NCI-H748 (cell line): ENCODE measurements around the gene MALRD1.

ENCODE experiments used
- DNase-seq: peaks from one replicate; lab custom pipeline; 2025; ENCODE audit not compliant: unreplicated experiment; lab: John Stamatoyannopoulos, UW

MALRD1 gene

GRCh38 chr10:19570120-19570519 lies 521.5 kb downstream of the MALRD1 start:
- no peak for DNase-seq

DNA sequence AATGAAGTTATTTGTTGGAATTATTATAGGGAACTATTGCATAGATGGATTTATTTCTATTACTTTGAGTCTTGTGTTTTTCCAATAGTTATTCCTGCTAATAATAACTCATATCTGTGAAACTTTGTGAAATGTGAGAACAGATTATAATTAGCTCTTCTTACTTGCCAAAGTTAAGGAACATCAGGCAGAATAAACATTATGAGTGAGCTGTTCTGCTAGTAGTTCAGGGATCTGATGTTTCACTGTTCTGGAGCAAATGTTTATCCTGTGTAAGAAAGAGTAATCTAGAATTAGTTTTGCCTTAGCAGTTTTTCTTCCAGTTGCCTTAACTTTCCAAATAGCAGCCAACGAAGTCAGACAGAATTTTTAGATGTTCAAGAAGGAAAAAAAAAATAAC lies 522.4 kb downstream of the MALRD1 start:
- DNase-seq, result no peak

GRCh38 chr10:19572056-19572455 lies 523.5 kb downstream of the MALRD1 start:
- no peak for DNase-seq

- no peak for DNase-seq
These were observed 528.0 kb downstream of the MALRD1 start for GRCh38 chr10:19576576-19576975.

DNA sequence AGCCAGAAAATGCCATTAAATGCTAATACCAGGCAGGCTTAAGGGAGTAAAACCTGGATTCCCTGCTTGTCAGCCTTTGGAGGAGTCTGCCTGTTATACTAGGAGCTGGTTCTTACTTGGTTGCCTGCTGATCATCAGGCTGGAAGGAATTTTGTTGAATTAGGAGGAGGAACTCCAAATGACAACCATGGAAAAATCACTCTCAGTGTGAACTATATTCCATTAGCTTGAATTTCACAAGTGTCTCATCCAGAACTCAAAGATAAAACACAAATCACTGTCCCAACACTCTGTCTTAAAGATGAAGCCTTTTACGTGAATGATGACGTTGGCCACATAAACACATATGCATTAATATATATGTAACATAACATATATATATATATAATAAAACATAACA lies 528.8 kb downstream of the MALRD1 start:
- no peak for DNase-seq

DNA sequence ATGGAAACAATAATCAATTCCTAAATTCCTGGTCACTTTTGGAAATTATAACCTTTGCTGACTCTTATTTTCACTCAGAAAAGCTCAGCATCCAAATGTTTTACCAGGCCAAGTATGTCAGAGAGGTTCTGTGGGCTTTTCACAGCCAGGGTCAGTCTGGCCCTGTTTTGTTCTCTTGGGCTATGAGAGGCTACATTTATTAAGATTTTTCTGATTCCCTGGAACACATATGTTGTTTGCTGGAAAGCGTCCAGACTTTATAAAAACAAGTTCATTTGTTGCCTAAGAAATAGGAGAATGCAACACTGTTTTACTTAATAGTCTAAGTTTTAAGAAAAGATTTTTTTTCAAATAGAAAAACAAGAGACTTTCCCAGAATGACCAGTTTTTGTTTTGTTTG lies 529.2 kb downstream of the MALRD1 start:
- no peak for DNase-seq

DNA sequence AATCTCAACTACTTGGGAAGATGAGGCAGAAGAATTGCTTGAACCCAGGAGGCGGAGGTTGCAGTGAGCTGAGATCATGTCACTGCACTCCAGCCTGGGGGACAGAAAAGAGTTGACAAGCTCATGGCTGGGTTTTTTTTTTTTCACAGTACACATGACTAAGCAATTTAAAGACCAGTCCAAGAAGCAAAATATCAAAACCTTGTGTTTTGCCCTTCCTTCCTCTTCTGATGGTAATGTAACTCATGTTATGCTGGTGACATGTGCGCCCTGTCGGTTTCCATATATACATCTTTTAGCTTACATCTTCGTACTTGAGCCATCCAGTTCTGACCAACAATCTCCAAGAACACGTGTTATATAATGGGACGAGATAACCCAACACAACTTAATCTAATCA lies 530.0 kb downstream of the MALRD1 start:
- no peak for DNase-seq

- DNase-seq, result no peak
These were observed 531.4 kb downstream of the MALRD1 start for GRCh38 chr10:19579761-19580545.

DNA sequence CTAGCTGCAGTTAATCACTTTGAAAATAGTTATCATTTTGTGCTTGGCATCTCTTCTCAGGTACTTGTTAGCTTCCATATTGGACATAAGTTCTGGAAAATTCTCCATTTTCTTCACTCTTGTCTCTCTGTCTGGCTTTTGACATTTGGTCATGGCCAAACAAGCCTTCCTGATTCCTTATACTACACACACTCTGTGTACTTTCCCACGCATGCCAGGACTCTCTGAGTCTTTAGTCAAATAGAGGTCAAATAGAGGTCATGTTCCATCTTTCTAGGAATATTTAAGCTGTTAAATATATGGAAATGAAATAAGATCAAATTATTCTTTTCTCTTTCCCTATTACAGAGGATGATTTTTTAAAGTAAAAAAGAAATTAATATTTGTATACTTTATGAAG lies 532.1 kb downstream of the MALRD1 start:
- no peak for DNase-seq

DNA sequence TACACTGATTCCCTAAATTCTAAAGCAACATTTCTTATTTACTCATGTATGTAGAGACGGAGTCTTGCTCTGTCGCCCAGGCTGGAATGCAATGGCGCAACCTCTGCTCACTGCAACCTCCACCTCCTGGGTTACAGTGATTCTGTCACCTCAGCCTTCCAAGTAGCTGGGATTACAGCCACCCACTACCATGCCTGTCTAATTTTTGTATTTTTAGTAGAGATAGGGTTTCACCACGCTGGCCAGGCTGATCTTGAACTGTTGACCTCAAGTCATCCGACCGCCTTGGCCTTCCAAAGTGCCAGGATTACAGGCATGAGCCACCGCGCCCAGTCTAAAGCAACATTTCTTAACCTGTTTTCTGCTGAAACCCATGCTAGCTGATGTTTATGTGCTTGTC lies 540.0 kb downstream of the MALRD1 start:
- DNase-seq, result no peak

- DNase-seq, result no peak
These were observed 543.7 kb downstream of the MALRD1 start for GRCh38 chr10:19592276-19592675.

DNA sequence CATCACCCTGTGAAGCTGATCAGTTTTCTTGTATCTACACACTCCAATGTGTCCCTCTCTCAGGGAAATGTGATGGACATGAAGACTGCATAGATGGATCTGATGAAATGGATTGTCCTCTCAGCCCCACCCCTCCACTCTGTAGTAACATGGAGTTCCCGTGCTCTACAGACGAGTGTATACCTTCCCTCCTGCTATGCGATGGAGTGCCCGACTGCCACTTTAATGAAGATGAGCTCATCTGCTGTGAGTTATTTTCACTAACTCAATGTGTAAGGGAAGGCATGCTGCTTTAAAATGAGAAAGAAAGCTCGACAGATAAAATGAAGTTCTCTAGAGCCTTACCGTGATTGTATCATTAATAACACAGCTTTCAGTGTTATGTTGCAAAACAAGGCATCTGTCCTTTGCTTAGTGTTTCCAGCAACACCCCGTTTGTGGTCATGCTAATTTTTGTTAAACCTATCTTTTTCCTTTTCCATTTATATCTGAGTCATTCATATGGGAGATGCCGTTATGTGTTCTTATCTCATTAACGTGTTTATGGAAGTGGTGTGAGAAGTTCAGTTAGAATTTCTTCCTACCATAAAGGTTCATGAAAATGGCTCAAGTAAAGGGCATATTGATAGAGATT lies 546.7 kb downstream of the MALRD1 start:
- DNase-seq, result no peak

DNA sequence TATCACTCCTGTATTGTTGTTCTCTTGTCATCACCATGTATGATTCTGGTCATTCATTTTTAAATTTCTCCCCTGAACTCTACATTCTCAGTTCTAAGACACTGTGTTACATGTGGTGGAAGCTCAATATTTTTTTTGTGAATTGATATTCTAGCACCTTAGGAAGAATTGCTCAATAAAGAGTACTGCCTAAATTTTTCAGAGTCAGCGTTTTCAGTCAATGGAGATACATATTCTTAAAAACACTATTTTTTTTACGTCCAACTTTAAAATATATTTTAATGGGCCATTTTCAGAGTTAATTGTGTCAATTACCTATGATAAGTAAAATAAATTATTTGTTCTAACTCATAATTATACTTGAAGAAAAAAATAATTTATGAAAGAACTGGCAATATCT lies 557.2 kb downstream of the MALRD1 start:
- DNase-seq, result no peak

DNA sequence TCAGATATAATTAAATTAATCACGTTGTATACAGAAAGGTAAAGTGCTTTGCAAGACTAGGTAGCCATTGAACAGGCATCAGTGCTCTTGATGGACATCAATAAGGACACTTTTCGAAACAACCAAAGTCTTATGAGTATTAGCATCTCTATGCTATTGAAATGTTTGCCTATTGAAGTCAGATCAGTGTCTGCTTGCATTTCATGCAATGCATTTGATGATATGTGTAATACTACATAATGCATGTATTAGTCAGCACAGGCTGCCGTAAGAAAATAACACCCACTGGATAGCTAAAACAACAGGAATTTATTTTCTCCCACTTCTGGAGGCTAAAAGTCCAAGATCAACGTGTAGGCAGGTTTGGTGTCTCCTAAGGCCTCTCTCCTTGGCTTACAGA lies 558.4 kb downstream of the MALRD1 start:
- no peak for DNase-seq

DNA sequence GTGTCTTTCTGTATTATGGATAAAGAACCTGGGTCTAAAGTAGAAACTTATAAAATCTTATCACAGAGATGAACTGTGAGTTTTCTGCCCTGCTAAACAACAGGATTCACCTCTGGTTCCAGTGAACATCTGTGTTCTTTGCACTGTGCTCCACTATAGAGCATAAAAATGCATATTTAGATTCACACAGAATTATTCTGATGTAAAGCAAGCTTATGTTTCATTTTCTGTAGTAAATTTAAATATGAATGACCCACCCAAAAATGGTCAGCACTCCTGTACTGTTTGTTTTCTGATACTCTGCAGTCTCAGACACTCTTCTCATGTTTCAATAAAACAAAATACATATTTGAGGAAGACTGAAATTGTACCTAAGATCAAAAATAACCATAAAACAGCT lies 563.2 kb downstream of the MALRD1 start:
- DNase-seq, result no peak

DNA sequence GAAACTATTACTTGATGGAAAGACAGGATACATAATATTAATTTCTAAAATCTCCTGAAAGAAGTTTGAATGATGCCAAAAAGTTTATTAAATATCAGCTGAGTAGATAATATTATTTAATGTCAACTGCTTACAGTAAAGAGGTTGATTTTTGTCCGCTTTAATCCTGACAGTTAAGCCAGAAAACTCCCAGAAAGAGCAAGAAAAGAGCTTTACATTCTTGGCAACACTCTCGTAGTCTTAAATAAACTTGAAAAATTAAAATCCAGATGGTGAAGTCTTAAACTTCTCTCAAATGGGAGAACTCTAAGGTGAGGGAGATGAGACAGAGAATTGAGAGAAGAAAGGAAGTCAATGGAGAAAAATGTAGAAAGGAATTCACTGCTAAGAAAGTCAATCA lies 568.4 kb downstream of the MALRD1 start:
- no peak for DNase-seq

DNA sequence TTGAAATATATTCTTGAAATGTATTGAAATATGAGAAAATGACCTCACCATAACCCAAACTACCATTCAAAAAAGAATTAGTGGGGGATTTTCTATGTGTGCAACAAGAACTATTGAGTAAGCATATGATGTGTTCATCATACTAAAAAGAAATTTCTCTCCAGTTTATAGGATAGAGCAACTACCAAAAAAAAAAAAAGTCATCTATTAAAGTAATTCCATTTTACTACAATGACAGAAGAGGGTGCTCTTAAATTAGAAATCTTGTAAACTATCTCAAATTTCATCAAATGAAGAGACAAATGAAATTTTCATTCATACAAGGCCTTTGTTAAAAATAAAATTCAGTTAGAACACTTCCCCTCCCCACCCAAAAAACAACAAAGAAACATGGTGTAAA lies 572.2 kb downstream of the MALRD1 start:
- DNase-seq, result no peak

GRCh38 chr10:19623321-19623720 lies 574.7 kb downstream of the MALRD1 start:
- DNase-seq, result no peak

GRCh38 chr10:19626156-19626555 lies 577.6 kb downstream of the MALRD1 start:
- DNase-seq, result no peak

DNA sequence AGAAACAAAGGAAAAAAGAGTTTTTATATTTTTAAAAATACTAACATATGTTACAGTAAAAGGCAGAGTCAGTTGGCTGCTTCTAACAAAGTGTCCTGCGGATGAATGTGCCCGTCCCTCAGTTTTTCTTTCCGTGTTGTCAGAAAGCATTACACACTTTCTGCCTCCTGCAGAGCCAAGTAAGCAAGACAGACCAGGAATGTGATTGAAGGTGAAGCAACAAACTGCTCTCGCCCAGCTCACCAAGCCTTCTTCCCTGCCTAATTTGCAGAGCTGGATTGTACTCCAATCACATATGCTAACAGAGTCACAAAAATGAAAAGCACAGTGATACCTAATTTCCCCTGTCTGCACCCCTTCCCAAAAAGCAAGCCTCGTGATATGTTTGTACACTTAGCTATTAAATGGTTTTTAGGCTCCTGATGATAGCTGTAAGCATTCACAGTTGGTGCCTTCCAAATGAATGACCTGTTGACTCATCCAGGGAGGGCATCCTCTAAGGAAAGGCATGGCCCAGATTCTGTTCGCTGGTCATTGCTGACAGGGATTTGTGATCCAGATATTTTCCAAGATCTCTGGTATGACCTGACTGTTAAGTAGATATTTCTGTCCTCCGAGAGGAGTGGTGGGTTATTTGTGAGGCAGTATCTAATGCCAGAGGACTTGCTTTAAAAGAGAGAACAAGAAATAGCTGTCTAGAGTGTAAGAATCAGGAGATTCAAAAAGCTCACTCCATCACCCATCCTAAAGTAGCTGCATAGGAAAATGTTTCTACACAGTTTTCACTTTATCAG lies 580.4 kb downstream of the MALRD1 start:
- no peak for DNase-seq

- DNase-seq, result no peak
These were observed 581.0 kb downstream of the MALRD1 start for GRCh38 chr10:19629567-19629966.

DNA sequence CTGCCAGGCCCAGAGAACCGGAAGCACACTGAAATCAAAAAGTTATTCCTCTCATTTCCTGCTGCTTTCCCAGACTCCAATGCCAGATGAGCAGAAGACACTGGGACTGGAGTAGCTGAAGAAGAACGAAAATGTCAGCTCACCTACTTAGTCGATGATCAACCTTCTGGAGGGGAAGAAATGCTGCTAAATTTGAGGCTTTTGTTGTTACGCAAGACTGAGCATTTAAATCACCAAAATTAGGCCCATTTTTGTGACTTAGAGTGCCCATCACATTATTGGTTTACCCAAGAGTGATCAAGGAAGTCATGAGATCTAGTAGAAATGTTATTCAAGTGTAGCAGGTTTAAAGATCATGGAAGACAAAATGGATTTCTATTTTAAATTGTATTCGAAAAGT lies 585.6 kb downstream of the MALRD1 start:
- no peak for DNase-seq
